GM23338 (cell line): ENCODE results near the gene LNP1. TPM values are rescaled to one million over a fixed set of nuclear protein-coding genes. Genes with fewer than 3 reads are reported as not detected.

Experiments
- ATAC-seq: fragments of 200-7000 bp; cut with Tn5 transposase; 3 replicates; pipeline ENCODE4 v1.9.1; 2020
- DNase-seq: peaks from one replicate; pipeline ENCODE4 v3.0.0-alpha.2; 2015; ENCODE audit warnings: low spot score
- H2AFZ ChIP-seq: fragments of 200-600 bp; sonication (generic); 2 replicates; pipeline ENCODE4 v1.8.0; 2016; ENCODE audit warnings: antibody characterized with exemption, mild to moderate bottlenecking, moderate library complexity
- H3F3A ChIP-seq: fragments of 200-600 bp; sonication (generic); replicated peaks from 2 replicates; pipeline ENCODE4 v1.8.0; 2017; ENCODE audit warnings: antibody characterized with exemption, mixed run types, low read depth
- H3K27ac ChIP-seq: fragments of 200-600 bp; sonication (generic); 2 replicates; pipeline ENCODE4 v1.6.1; 2016; ENCODE audit warnings: low read depth
- H3K27me3 ChIP-seq: fragments of 200-600 bp; sonication (generic); 2 replicates; pipeline ENCODE4 v1.8.0; 2016; ENCODE audit warnings: mild to moderate bottlenecking, mixed run types, moderate library complexity; ENCODE audit not compliant: insufficient read depth
- H3K36me3 ChIP-seq: fragments of 200-600 bp; sonication (generic); 2 replicates; pipeline ENCODE4 v1.8.0; 2016; ENCODE audit warnings: mild to moderate bottlenecking; ENCODE audit not compliant: insufficient read depth
- H3K4me1 ChIP-seq: fragments of 200-600 bp; sonication (generic); 2 replicates; pipeline ENCODE4 v1.8.0; 2016; ENCODE audit warnings: mild to moderate bottlenecking, moderate library complexity; ENCODE audit not compliant: insufficient read depth
- H3K4me2 ChIP-seq: fragments of 200-600 bp; sonication (generic); 2 replicates; pipeline ENCODE4 v1.7.1; 2017; ENCODE audit warnings: mixed run types
- H3K4me3 ChIP-seq: fragments of 200-600 bp; sonication (generic); 2 replicates; pipeline ENCODE4 v1.6.1; 2016; ENCODE audit warnings: mixed run types
- H3K79me2 ChIP-seq: fragments of 200-600 bp; sonication (generic); replicated peaks from 2 replicates; pipeline ENCODE4 v1.8.0; 2017; ENCODE audit warnings: mild to moderate bottlenecking; ENCODE audit not compliant: insufficient read depth
- H3K9me2 ChIP-seq: fragments of 200-600 bp; sonication (generic); 2 replicates; pipeline ENCODE4 v1.8.0; 2017; ENCODE audit not compliant: insufficient read depth
- H4K20me1 ChIP-seq: fragments of 200-600 bp; sonication (generic); replicated peaks from 2 replicates; pipeline ENCODE4 v1.8.0; 2017; ENCODE audit warnings: mild to moderate bottlenecking; ENCODE audit not compliant: insufficient read depth
- H3K27ac Mint-ChIP-seq: 2 replicates; pipeline ENCODE4 v1.8.0; 2020; ENCODE audit warnings: inconsistent platforms, mild to moderate bottlenecking, moderate library complexity, mixed read lengths
- H3K27me3 Mint-ChIP-seq: 3 replicates; pipeline ENCODE4 v1.8.0; 2022; ENCODE audit warnings: low read depth, mild to moderate bottlenecking, moderate library complexity, mixed read lengths, inconsistent platforms; ENCODE audit not compliant: insufficient read depth, poor library complexity
- H3K36me3 Mint-ChIP-seq: 3 replicates; pipeline ENCODE4 v1.8.0; 2021; ENCODE audit warnings: low read depth, mild to moderate bottlenecking, inconsistent platforms, moderate library complexity, mixed read lengths
- H3K4me1 Mint-ChIP-seq: 3 replicates; pipeline ENCODE4 v1.8.0; 2020; ENCODE audit warnings: mild to moderate bottlenecking, inconsistent platforms, mixed read lengths
- H3K4me3 Mint-ChIP-seq: 3 replicates; pipeline ENCODE4 v1.8.0; 2021; ENCODE audit warnings: moderate library complexity, mild to moderate bottlenecking, inconsistent platforms, mixed read lengths
- H3K9me3 Mint-ChIP-seq: 3 replicates; pipeline ENCODE4 v1.8.0; 2020; ENCODE audit warnings: moderate library complexity, mild to moderate bottlenecking, inconsistent platforms, mixed read lengths
- REST ChIP-seq: IDR thresholded peaks from one replicate; pipeline ENCODE4 v1.6.1; 2018; ENCODE audit warnings: antibody characterized with exemption; ENCODE audit not compliant: unreplicated experiment
- ZNF114 ChIP-seq: fragments of 250-450 bp; sonication (Bioruptor Pico); IDR thresholded peaks from 2 replicates; pipeline ENCODE4 v1.5.0; 2020; ENCODE audit warnings: mild to moderate bottlenecking, moderate library complexity
- ZNF331 ChIP-seq: fragments of 250-450 bp; sonication (Bioruptor Pico); IDR thresholded peaks from 2 replicates; pipeline ENCODE4 v1.5.0; 2020; ENCODE audit warnings: low read depth, mild to moderate bottlenecking, moderate library complexity
- ZNF462 ChIP-seq: fragments of 250-450 bp; sonication (Bioruptor Pico); IDR thresholded peaks from 2 replicates; pipeline ENCODE4 v1.5.0; 2020; ENCODE audit warnings: mild to moderate bottlenecking, moderate library complexity
- polyA plus RNA-seq: library from polyadenylated mRNA; unstranded; fragments of >200 nt; fragmentation: Nextera tagmentation; extraction: Ambion mirVana; gene quantifications from 2 replicates; pipeline ENCODE4 v1.2.1, GENCODE V29; 2016
- total RNA-seq: library from RNA; depleted of rRNA; stranded (reverse); fragments of >200 nt; shearing (Covaris generic); gene quantifications from 2 replicates; pipeline ENCODE4 v1.2.3, GENCODE V29; 2014

Gene LNP1
- total and polyA plus RNA-seq, 2 experiments from 2014 or later = 4.7 to 6.7 TPM

GRCh38 chr3:100360757-100361496 lies 40.4 kb upstream of the LNP1 start:
- Histone ChIP-seq H3K9me2 (no peaks in the 10 kb centered on the region), H3K79me2 (no peaks in the 10 kb centered on the region), H3K4me2 (no peak overlapping the region), H3F3A (no peaks in the 10 kb centered on the region), H2AFZ (no peak overlapping the region), H3K36me3 (peaks cover 20% of the 10 kb centered on the region; the same call in 1 of the 2 replicates), H3K4me3 (no peak overlapping the region), H3K27ac (no peak overlapping the region), H3K4me1 (no peaks in the 10 kb centered on the region), H3K27me3 (no peaks in the 10 kb centered on the region), H4K20me1 (no peaks in the 10 kb centered on the region)
- Mint-ChIP-seq H3K36me3 (peaks cover 46% of the 10 kb centered on the region), H3K27ac (no peak overlapping the region), H3K27me3 (peaks cover 3% of the 10 kb centered on the region), H3K9me3 (peaks cover 3% of the 10 kb centered on the region; the same call in 2 of the 3 replicates), H3K4me1 (no peaks in the 10 kb centered on the region), H3K4me3 (no peak overlapping the region)
- ATAC-seq = no peak
- no peak for TF ChIP-seq ZNF331 (CRISPR knock-in tag)
- TF ChIP-seq ZNF462 (CRISPR knock-in tag) = no peak
- TF ChIP-seq ZNF114 (CRISPR knock-in tag) = no peak
- TF ChIP-seq REST = no peak
- DNase-seq = no peak
